Measurements from ENCODE around the gene PYCR2.
"Not testable (repeated sequence)": the region's sequence is repeated elsewhere in the genome, so short reads cannot be mapped to it uniquely, and the experiment has no call there.

Gene PYCR2

DNA sequence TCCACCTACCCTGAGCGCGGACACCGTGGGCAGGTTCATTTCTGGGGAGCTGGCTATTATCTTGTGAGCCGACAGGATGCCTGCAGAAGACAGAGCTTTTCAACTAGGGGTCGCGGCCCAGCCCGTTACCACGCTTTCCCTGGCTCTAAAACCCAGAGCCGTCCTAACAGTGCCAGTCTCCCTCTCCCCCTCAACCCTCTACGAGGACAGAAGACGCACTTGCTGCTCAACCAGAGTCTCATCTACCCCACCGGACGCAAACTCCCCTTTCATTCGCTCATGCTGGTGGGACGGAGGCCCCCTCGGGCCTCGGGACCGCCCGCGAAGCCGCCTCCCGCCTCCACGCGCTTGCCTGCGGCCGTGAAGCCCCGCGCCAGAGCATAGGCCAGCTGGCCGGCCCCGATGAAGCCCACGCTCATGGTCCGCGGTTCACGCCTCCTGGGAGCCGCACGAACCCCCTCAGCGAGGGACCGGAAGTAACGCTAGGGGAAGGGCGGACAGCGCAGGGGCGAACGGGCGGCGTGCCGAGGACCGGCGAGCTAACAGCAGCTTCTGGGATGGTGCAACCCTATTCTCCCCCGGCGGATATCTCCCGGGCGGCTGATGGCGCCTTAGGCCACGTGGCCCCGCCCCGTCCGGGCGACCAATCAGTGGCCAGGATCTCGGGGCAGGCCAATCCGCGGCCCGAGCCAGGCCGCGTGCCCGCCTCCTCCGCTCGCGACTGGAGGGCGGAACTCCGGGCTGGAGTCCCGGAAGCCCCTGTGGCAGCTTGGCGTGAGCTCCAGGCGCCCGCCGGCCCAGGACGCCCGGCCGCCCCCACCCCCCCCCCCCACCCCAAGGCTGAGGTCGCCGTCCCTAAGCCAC, at the start of gene PYCR2:
TSS of gene PYCR2 (minus strand) at position 559 of the 864 bp plus-strand sequence. CDS start at position 419, 140 bp downstream.
- DNase-seq (ENCODE audit: low read depth in 1 of 2, low spot score in 1 of 2), result peak; percentile 89 to 92

DNA sequence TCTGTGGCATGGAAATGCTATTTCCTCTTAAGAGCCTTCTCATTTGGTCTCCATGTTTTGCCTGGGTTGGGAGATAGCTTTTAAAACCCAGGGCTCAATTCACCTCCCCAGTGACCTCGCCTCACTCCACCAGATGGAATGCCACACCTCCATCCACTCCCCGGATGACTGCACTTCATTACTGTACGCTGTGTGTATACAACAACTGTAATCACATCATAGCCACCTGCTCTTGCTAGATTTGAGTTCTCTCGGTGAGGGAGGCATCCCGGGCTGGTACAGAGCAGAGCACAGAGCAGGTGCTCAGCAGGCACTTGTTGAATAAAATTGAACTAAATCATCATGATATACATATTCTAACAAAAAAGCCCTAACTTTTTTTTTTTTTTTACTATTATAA, 49.1 kb upstream of the PYCR2 start:
- no peak for DNase-seq (ENCODE audit: low read depth in 1 of 2, low spot score in 1 of 2)

DNA sequence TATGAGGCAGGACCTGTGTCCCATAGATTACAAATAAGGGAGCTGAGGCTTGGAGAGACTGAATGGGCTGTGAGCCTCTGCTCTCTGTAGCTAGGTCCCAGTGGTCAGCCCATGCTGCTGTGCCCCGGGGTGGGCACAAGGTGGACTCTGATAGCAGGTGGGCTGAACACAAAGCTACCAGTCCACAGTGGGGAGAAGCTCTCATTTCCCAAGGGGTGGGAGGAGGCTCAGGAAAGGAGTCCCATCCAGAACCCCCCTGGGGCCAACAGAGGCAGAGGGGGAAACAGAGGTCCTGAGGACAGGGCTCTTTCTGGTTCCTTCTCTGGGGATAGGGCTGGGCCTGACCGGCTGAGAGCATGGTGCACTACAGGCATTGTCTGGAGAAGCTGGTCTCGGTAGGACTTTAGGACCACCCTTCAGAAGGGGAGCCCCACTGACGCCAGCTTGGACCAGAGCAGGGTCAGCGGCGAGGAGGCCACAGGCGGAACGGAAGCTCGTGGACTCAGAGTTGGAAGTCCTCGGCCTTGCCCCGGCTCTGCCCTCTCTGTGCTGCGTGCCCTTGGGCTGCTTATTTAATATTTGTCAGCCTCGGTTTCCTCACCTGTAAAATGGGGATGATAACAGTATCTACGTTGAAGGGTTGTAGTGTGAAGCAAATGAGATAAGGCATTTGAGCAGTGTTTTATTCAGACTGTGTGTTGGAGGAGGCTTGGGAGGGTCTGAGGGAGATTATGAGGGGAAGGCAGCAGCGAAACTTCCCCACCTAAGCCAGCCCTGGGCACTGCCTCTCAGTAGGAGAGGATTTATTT, 48.5 kb upstream of the PYCR2 start:
- no peak for DNase-seq (ENCODE audit: low read depth in 1 of 2, low spot score in 1 of 2)

DNA sequence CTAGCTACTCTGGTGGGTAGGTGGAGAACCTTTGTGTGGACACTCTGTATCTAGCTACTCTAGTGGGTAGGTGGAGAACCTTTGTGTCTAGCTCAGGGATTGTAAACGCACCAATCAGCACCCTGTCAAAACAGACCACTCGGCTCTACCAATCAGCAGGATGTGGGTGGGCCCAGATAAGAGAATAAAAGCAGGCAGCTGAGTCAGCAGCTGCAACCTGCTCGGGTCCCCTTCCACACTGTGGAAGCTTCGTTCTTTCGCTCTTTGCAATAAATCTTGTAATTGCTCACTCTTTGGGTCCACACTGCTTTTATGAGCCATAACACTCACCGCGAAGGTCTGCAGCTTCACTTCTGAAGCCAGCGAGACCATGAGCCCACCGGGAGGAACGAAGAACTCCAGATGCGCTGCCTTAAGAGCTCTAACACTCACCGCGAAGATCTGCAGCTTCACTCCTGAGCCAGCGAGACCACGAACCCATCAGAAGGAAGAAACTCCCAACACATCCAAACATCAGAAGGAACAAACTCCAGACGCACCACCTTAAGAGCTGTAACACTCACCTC, 46.6 kb upstream of the PYCR2 start:
- DNase-seq (ENCODE audit: low read depth in 1 of 2, low spot score in 1 of 2), result not testable (repeated sequence)

DNA sequence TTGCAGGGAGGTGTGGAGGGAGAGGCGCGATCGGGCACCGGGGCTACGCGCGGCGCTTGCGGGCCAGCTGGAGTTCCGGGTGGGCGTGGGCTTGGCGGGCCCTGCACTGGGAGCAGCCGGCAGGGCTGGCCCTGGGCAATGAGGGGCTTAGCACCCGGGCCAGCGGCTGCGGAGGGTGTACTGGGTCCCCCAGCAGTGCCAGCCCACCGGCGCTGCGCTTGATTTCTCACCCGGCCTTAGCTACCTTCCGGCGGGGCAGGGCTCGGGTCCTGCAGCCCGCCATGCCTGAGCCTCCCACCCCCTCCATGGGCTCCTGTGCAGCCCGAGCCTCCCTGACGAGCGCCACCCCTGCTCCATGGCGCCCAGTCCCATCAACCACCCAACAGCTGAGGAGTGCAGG, 45.7 kb upstream of the PYCR2 start:
- not testable (repeated sequence) for DNase-seq (ENCODE audit: low read depth in 1 of 2, low spot score in 1 of 2)

DNA sequence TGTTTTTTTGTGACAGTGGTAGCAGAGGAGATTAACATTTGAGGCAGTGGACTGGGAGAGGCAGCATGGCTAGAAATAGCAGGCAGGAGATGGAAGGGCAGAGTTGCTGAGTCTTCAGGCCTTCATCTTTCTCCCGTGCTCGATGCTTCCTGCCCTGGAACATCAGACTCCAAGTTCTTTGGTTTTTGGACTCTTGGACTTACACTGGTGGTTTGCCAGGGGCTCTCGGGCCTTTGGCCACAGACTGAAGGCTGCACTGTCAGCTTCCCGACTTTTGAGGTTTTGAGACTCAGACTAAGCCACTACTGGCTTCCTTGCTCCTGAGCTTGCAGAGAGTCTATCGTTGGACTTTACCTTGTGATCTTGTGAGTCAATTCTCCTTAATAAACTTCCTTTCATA, 41.2 kb upstream of the PYCR2 start:
- DNase-seq (ENCODE audit: low read depth in 1 of 2, low spot score in 1 of 2), result no peak

DNA sequence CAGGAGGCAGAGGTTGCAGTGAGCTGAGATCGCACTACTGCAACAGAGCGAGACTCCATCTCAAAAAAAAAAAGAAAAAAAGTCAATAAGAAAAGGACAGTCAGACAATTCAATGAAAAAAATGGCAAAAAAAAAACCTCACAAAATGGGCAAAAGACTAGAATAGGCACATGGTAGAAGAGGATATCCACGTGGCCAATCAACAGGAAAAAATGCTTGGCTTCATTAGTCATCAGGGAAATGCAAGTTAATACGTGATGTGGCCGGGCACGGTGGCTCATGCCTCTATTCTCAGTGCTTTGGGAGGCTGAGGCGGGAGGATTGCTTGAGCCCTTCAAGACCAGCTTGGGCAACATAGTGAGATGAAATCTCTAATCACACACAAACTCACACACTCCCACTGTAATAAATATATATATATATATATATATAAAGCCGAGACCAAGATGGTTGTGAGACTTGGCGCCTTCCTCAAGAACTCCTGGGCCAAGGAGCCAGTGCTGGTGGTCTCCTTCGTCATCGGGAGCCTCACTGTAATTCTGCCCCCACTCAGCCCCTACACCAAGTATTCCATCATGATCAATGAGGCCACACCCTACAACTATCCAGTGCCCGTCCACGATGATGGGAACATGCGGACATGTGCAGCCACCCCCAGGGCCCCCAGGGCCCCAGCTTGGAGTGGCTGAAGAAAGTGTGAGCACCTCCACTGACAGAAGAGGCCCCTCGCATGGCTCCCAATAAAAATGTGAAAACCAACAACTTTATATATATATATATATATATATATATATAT, 39.9 kb upstream of the PYCR2 start:
- no peak for DNase-seq (ENCODE audit: low read depth in 1 of 2, low spot score in 1 of 2)

DNA sequence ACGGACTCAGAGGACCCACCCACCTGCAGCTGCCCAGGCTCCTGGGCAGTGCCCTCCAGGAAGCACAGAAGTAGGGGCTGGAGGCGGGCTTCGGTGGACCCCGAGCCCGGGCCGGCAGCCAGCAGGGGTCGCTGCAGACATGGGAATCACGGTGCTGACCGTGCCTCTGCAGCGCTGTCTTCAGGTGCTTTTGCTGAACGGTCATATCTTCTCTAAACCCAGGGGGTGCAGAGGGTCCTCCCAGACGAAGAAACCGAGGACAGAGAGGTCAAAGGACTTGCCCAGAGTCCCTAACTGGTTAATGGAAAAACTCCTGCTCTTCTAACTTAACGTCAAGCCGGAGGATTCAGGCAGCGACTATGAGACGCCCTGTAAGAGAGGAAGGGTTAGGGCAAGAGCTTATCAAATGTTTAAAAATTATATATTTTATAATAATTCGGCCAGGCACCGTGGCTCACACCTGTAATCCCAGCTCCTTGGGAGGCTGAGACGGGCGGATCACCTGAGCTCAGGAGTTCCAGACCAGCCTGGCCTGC, 38.5 kb upstream of the PYCR2 start:
- DNase-seq (ENCODE audit: low read depth in 1 of 2, low spot score in 1 of 2), result peak in 1 of 2 donors; percentile 54

DNA sequence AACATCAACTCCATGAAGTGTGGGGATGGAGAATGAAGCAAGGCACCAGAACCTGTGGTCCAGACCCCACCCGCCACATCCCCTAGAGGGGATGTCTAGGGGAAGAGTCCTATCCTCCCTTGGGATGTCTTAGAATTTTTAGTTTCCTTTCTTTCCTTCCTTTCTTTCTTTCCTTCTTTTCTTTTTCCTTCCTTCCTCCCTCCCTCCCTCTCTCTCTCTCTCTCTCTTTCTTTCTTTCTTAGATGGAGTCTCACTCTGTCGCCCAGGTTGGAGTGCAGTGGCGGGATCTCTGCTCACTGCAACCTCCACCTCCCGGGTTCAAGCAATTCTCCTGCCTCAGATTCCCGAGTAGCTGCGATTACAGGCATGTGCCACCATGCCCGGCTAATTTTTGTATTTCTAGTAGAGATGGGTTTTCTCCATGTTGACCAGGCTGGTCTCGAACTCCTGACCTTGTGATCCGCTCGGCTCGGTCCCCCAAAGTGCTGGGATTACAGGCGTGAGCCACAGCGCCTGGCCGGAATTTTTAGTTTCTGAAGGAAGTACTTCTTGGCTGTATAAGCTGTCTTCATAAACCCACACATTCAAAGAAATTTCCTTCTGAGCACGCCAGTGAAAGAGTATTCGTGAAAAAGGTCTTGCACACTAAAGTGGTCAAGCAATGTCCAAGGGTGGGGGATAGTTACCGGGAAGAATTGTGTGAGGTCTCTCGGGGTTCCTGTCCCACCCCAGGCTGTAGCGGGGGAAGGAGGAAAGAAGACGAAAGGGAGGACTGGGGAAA, 37.8 kb upstream of the PYCR2 start:
- no peak for DNase-seq (ENCODE audit: low read depth in 1 of 2, low spot score in 1 of 2)

DNA sequence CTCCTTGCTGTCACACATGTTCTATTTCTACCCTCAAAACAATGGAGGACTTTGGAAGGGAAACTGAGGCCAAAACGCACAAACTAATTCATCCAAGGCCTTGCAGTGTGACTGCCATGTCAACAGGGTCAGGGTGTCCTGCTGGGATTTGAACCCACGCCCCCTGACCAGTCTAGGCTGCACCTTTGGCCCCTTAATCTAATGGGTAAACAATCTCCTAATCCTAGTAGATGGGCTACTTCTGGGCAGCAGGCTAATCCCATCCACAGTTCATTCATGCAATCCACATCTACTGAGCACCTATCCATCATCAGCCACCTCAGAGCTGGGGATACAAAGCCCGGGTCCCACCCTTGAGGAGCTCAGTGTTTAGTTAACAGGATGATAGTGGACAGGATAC, 34.0 kb upstream of the PYCR2 start:
- no peak for DNase-seq (ENCODE audit: low read depth in 1 of 2, low spot score in 1 of 2)

DNA sequence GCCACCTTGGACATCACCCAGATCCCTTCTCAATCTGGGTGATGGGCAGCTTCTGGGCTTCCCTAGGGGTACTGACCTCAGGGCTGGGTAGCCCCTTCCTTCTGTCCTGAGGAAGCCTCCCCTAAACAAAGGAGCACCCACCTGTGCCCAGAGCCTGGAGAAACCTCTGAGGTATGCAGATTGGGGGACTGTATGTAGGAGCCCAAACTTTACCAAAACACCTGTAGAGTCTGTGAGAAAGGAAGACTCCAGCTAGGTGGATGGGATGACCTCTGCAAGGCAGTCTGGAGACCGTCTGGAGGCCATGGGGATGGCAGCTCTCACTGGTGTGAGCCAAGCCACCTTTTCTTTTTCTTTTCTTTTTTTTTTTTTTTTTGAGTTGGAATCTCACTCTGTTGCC, 30.7 kb upstream of the PYCR2 start:
- DNase-seq (ENCODE audit: low read depth in 1 of 2, low spot score in 1 of 2), result no peak

DNA sequence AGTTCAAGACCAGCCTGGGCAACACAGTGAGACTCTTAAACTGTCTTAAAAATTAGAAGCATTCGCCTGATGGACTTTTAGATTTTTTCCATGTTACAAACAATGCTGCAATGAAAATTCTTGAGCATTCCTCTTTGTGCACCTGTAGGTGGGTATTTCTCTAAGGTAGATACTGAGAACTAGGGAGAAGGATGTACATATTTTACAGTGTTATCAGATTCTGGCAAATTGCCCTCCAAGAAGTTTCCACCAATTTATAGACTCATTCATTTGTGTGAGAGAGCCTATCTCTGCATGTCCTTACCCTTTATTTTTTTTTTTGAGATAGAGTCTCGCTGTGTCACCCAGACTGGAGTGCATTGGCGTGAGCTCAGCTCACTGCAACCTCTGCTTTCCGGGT, 29.3 kb upstream of the PYCR2 start:
- no peak for DNase-seq (ENCODE audit: low read depth in 1 of 2, low spot score in 1 of 2)

DNA sequence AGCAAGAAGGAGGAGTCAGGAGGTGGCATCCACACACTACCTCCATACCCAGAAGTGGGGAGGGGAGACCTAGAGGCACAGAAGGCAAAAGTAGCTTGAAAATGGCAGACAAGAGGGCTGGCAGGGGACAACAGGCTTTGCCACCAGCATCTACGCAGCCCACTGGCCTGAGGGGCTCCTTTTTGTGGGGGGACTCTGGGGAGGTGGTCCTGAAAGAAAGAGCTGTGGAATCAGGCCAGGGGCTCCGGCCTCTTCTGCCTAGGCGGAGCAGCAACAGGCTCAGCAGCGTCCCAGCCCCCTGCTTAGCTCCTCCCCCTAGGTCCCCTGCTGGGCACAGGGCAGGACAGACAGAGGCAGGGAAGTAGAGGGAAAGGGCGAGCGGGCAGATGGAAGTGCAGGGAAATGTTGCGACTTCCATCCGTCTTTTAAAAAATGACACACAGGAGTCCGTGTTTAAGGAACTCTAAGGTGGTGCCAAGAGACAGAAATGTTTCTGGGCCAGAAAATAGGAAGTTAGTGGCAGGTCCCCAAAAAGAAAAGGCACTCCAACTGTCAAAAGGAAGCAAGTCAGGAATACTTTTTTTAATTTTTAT, 27.0 kb upstream of the PYCR2 start:
- DNase-seq (ENCODE audit: low read depth in 1 of 2, low spot score in 1 of 2), result no peak

DNA sequence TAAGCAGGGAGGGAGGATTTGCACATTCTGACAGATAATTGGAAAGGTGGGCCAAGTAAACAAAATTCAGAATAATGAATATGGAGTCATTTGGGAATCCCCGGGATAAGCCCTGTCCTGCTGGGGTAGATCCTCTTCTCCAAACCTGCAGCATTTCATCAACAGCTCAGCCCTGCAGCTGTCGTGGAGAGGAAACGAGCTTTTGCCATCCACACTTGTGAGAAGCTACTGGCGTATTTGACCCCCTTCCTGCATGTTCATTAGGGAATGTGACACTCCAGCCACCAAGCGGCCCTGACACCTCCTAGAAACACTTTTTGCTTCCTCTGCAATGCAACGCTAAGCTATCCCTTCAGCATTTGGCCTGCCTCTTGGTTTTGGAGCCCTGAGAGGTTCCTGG, 25.0 kb upstream of the PYCR2 start:
- DNase-seq (ENCODE audit: low read depth in 1 of 2, low spot score in 1 of 2), result no peak

DNA sequence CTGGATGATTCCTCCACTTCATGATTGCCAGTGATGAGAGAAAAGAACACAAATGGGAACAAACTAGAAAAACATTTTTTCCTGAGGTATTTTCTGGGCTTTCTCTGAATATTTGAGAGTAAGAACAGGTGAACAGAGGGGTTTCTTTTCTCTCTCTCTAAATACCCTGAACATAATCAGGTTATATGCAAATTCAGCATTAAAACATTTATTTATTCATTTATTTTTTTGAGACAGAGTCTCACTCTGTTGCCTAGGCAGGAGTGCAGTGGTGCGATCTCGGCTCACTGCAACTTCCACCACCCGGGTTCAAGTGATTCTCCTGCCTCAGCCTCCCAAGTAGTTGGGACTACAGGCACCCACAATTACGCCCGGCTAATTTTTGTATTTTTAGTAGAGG, 22.8 kb upstream of the PYCR2 start:
- no peak for DNase-seq (ENCODE audit: low read depth in 1 of 2, low spot score in 1 of 2)

DNA sequence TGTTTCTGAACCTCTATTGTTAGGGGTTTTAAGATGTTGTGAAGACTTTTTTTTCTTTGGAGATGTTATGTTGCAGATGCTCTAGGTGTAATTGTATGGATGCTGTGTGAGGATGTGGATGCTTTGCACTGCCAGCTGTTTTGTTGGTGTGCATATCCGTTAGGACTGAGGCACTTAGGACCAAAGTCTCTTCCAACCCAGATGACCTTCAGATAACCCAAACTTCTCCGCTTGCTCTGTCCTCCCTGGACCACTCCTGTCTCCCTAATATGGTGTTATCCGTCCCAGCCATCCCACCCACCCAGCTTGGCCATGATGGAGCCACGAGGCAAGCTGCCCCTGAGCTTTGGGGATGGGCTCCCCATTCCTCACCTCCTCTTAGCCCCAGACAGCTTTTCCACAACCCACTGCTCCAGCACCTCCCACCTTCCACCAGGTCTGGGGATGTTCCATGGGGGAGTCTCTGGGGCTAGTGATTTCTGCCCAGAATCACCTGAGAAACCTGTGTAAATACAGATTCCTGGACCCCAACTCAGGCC, 22.1 kb upstream of the PYCR2 start:
- DNase-seq (ENCODE audit: low read depth in 1 of 2, low spot score in 1 of 2), result no peak

DNA sequence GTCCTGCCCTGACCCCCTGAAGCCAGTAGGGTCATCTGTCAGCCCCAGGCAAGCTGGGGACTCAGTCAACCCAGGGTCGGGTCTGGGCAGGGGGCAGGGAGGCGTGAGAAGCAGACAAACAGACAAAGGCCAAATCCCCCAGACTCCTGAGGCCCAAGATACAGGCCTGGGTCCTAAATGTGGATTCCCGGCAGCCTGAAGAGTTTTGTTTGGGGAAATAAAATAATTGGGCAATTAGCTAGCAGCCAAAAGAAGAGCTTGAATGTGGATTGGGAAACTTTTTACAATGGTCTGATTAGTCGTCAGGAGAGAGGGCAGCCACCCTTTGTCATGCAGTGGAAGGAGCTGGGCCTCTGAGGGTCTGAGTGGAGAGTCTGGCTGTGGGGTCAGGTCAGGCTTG, 21.5 kb upstream of the PYCR2 start:
- no peak for DNase-seq (ENCODE audit: low read depth in 1 of 2, low spot score in 1 of 2)

DNA sequence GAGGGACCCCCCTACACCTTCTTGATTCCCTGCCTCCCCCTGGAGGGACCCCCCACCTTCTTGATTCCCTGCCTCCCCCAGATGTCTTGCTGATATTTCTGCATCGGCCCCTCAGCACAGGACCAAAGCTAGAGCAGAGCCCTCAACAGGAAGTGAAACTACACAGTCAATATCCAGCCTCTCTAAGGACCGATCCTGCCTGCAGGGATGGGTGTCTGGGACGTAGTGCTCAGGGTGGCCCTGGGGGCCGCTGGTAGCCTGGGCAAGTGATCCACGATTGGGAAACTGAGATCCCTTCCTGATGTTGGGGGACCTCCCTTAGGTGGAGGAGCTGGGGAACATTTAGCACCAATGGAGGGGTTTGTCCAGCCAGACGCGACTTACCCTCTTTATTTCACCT, 20.9 kb upstream of the PYCR2 start:
- no peak for DNase-seq (ENCODE audit: low read depth in 1 of 2, low spot score in 1 of 2)

DNA sequence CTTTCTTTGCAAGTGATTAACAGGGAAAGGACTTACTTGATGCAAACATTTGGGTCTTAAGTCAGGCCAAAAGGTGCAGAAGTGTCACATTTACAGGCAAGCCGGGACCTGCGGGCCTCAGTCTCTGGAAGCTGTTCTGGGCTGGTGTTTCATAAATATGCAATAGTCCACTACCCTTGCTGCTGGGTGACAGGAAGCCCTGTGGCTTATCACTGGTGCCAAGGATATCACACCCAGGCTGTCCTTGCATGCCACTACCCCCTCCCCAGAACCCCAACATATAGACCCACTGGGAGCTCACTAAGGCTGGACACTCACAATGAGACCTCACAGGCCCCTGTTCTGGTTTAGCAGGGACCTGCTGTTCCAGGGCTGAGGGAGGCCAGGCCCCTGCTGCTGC, 20.3 kb upstream of the PYCR2 start:
- no peak for DNase-seq (ENCODE audit: low read depth in 1 of 2, low spot score in 1 of 2)

DNA sequence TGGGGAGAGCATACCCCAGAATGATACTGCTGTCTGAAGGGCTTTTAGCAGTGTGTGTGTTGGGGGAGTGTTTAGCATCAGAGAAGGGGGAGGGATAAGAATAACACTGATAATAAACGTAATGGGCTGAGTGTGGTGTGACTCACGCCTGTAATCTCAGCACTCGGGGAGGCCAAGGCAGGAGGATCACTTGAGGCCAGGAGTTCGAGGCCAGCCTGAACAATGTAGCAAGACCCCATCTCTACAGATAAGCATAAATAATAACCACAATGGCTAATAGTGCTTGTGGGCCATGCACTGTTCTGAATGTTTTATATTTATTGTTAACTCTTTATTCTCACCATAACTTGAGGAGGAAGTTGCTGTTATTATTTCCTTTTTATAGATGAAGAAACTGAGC, 19.5 kb upstream of the PYCR2 start:
- DNase-seq (ENCODE audit: low read depth in 1 of 2, low spot score in 1 of 2), result no peak
